H1 (cell line): ENCODE data around the gene NHSL2. TPM values are rescaled to one million over a fixed set of nuclear protein-coding genes. Genes with fewer than 3 reads are reported as not detected.

ENCODE experiments used
- CTCF ChIA-PET: fragments of 300-600 bp; sonication (Branson Sonifier 250); formaldehyde crosslinking; loops from one replicate; lab custom pipeline; 2021; ENCODE audit not compliant: partially characterized antibody; lab: Charles Lee
- POLR2A ChIA-PET: fragments of 300-600 bp; sonication (Branson Sonifier 250); formaldehyde crosslinking; loops from one replicate; lab custom pipeline; 2021; ENCODE audit warnings: inconsistent platforms; ENCODE audit not compliant: partially characterized antibody; lab: Charles Lee
- DNase-seq, 2 experiments: peaks; one replicate each; pipeline versions ENCODE4 v3.0.0 to v3.0.0-alpha.2; 2010 to 2022; ENCODE audit warnings: low spot score in 2 of 2, low read depth in 1 of 2, mixed read lengths in 1 of 2
- FAIRE-seq: peaks from 2 replicates; lab custom pipeline; 2011; peaks lifted over from hg19 to GRCh38; lab: Jason Lieb, UNC
- H2AFZ ChIP-seq: 2 replicates; pipeline ENCODE4 v1.8.1; 2012; ENCODE audit warnings: low read length, inconsistent platforms
- H2AK5ac ChIP-seq: 2 replicates; pipeline ENCODE4 v1.6.1; 2013; ENCODE audit warnings: low read depth, low read length
- H2BK120ac ChIP-seq: replicated peaks from 2 replicates; pipeline ENCODE3; 2013; ENCODE audit warnings: low read depth, low read length, inconsistent platforms
- H2BK12ac ChIP-seq: 2 replicates; pipeline ENCODE4 v1.6.1; 2013; ENCODE audit warnings: low read depth, low read length
- H2BK15ac ChIP-seq: 2 replicates; pipeline ENCODE4 v1.6.1; 2013; ENCODE audit warnings: low read length
- H2BK20ac ChIP-seq: 2 replicates; pipeline ENCODE4 v1.6.1; 2013; ENCODE audit warnings: low read length
- H2BK5ac ChIP-seq: 2 replicates; pipeline ENCODE4 v1.6.1; 2013; ENCODE audit warnings: low read depth, low read length
- H3K14ac ChIP-seq: 2 replicates; pipeline ENCODE4 v1.6.1; 2013; ENCODE audit warnings: inconsistent platforms; ENCODE audit not compliant: insufficient read length
- H3K18ac ChIP-seq: 2 replicates; pipeline ENCODE4 v1.6.1; 2013; ENCODE audit warnings: low read length; ENCODE audit errors: extremely low read depth
- H3K23ac ChIP-seq: 2 replicates; pipeline ENCODE4 v1.6.1; 2013; ENCODE audit warnings: inconsistent platforms; ENCODE audit not compliant: insufficient read length
- H3K23me2 ChIP-seq: 2 replicates; pipeline ENCODE4 v1.6.1; 2013; ENCODE audit warnings: low read depth, low read length
- H3K27ac ChIP-seq: 2 replicates; pipeline ENCODE4 v1.6.1; 2011; ENCODE audit warnings: low read depth, low read length, inconsistent platforms
- H3K27me3 ChIP-seq, 4 experiments: replicated peaks in 1 of 4; 1 replicate in 1 of 4; 2 replicates in 3 of 4; pipeline versions ENCODE4 v1.6.1 to v1.8.1; 2011 to 2013; ENCODE audit warnings: low read length in 3 of 4, mild to moderate bottlenecking in 3 of 4, inconsistent platforms in 2 of 4, mixed read lengths in 2 of 4, moderate library complexity in 1 of 4; ENCODE audit not compliant: control insufficient read depth in 3 of 4, insufficient read depth in 3 of 4; ENCODE audit errors: extremely low read depth in 1 of 4
- H3K36me3 ChIP-seq, 4 experiments: 2 replicates each; pipeline versions ENCODE4 v1.6.1 to v1.8.1; 2011 to 2013; ENCODE audit warnings: mild to moderate bottlenecking in 4 of 4, low read length in 3 of 4, moderate library complexity in 2 of 4, control low read depth in 1 of 4, inconsistent platforms in 1 of 4; ENCODE audit not compliant: insufficient read depth in 4 of 4, control insufficient read depth in 2 of 4
- H3K4ac ChIP-seq: replicated peaks from 2 replicates; pipeline ENCODE3; 2013; ENCODE audit warnings: low read length, low read depth, mixed read lengths, inconsistent platforms; ENCODE audit not compliant: insufficient read length
- H3K4me1 ChIP-seq, 4 experiments: replicated peaks in 1 of 4; 1 replicate in 1 of 4; 2 replicates in 3 of 4; pipeline versions ENCODE4 v1.6.1 to v1.8.1; 2011 to 2013; ENCODE audit warnings: low read length in 3 of 4, inconsistent platforms in 2 of 4, mixed read lengths in 1 of 4; ENCODE audit not compliant: insufficient read depth in 4 of 4, control insufficient read depth in 3 of 4
- H3K4me2 ChIP-seq, 2 experiments: 2 replicates each; pipeline versions ENCODE4 v1.6.1 to v1.8.1; 2011 to 2013; ENCODE audit warnings: low read depth in 2 of 2, low read length in 2 of 2, control low read depth in 1 of 2, inconsistent platforms in 1 of 2, mild to moderate bottlenecking in 1 of 2; ENCODE audit not compliant: insufficient read depth in 1 of 2
- H3K4me3 ChIP-seq, 4 experiments: fragments of 200-600, 300-600 bp in 1 of 4; sonication (generic), shearing (Covaris generic), sonication (Bioruptor Twin) in 1 of 4; 2 replicates each; pipeline versions ENCODE4 v1.5.1 to v1.8.1; 2011 to 2016; ENCODE audit warnings: low read length in 4 of 4, low read depth in 3 of 4, control low read depth in 2 of 4, inconsistent platforms in 2 of 4, mild to moderate bottlenecking in 2 of 4, mixed read lengths in 1 of 4, moderate library complexity in 1 of 4; ENCODE audit not compliant: insufficient read depth in 2 of 4; ENCODE audit errors: extremely low read depth in 1 of 4
- H3K56ac ChIP-seq: replicated peaks from 2 replicates; pipeline ENCODE3; 2013; ENCODE audit warnings: low read depth, mild to moderate bottlenecking, mixed read lengths, low read length, inconsistent platforms; ENCODE audit not compliant: insufficient read length
- H3K79me1 ChIP-seq: 2 replicates; pipeline ENCODE4 v1.6.1; 2013; ENCODE audit warnings: low read depth, low read length, control low read depth
- H3K79me2 ChIP-seq, 2 experiments: 2 replicates each; pipeline versions ENCODE4 v1.6.1 to v1.8.1; 2012 to 2013; ENCODE audit warnings: low read length in 2 of 2, mild to moderate bottlenecking in 2 of 2, inconsistent platforms in 1 of 2; ENCODE audit not compliant: insufficient read depth in 2 of 2, control insufficient read depth in 1 of 2
- H3K9ac ChIP-seq, 4 experiments: replicated peaks in 1 of 4; 1 replicate in 1 of 4; 2 replicates in 3 of 4; pipeline versions ENCODE4 v1.6.1 to v1.8.1; 2011 to 2013; ENCODE audit warnings: low read depth in 3 of 4, low read length in 3 of 4, control low read depth in 2 of 4, mild to moderate bottlenecking in 2 of 4, moderate library complexity in 2 of 4, inconsistent platforms in 1 of 4; ENCODE audit errors: extremely low read depth in 1 of 4
- H3K9me3 ChIP-seq, 2 experiments: 2 replicates each; pipeline versions ENCODE4 v1.6.1 to v1.8.1; 2012 to 2013; ENCODE audit warnings: mild to moderate bottlenecking in 2 of 2, moderate library complexity in 2 of 2, control low read depth in 1 of 2, inconsistent platforms in 1 of 2, low read depth in 1 of 2, low read length in 1 of 2, mixed read lengths in 1 of 2; ENCODE audit not compliant: insufficient read depth in 2 of 2
- H4K20me1 ChIP-seq, 2 experiments: replicated peaks in 1 of 2; 2 replicates each; pipeline versions ENCODE3 to v1.8.1; 2011 to 2013; ENCODE audit warnings: inconsistent platforms in 2 of 2, low read length in 2 of 2, mild to moderate bottlenecking in 1 of 2; ENCODE audit not compliant: insufficient read depth in 2 of 2, control insufficient read depth in 1 of 2
- H4K5ac ChIP-seq: 2 replicates; pipeline ENCODE4 v1.6.1; 2013; ENCODE audit warnings: low read length, low read depth, mixed read lengths, inconsistent platforms; ENCODE audit not compliant: insufficient read length
- H4K8ac ChIP-seq: 2 replicates; pipeline ENCODE4 v1.8.0; 2013; ENCODE audit warnings: mild to moderate bottlenecking, moderate library complexity, low read length, inconsistent platforms; ENCODE audit not compliant: insufficient read depth; ENCODE audit errors: extremely low read depth
- H4K91ac ChIP-seq: replicated peaks from 2 replicates; pipeline ENCODE3; 2013; ENCODE audit warnings: low read length, mixed read lengths, inconsistent platforms; ENCODE audit not compliant: insufficient read length
- BCL11A ChIP-seq, 2 experiments: IDR thresholded peaks; one replicate each; pipeline ENCODE4 v1.6.1; 2011; ENCODE audit warnings: low read depth in 2 of 2, low read length in 2 of 2, mild to moderate bottlenecking in 2 of 2
- RAD21 ChIP-seq, 2 experiments: IDR thresholded peaks in 1 of 2; conservative IDR thresholded peaks in 1 of 2; 2 replicates each; pipeline ENCODE4 v1.6.1; 2011; ENCODE audit warnings: low read depth in 2 of 2, low read length in 2 of 2, improper control_type of control experiment in 1 of 2, inconsistent platforms in 1 of 2, mild to moderate bottlenecking in 1 of 2, moderate library complexity in 1 of 2
- SIN3A ChIP-seq, 2 experiments: IDR thresholded peaks in 1 of 2; conservative IDR thresholded peaks in 1 of 2; 2 replicates each; pipeline ENCODE4 v1.6.1; 2011 to 2012; ENCODE audit warnings: low read length in 2 of 2, improper control_type of control experiment in 1 of 2, low read depth in 1 of 2, mild to moderate bottlenecking in 1 of 2
- WGBS, 2 experiments: shearing (Covaris generic) in 1 of 2; methylation state at CpG; one replicate each; pipeline versions ENCODE4 v1.1.6 to v1.1.7; 2013 to 2015; ENCODE audit warnings: low lambda C conversion rate in 2 of 2, mixed read lengths in 2 of 2, inconsistent platforms in 1 of 2, low coverage in 1 of 2, missing lambda C conversion rate in 1 of 2; ENCODE audit not compliant: insufficient replicate concordance in 2 of 2, insufficient coverage in 1 of 2, insufficient read length in 1 of 2; ENCODE audit errors: extremely low coverage in 1 of 2, missing lambda C conversion rate in 1 of 2; 5-methylcytosine and 5-hydroxymethylcytosine counted together
- polyA plus RNA-seq, 7 experiments: library from polyadenylated mRNA; depleted of rRNA in 3 of 7; stranded (reverse) in 5 of 7; unstranded in 2 of 7; fragments of >200 nt in 5 of 7; fragments of 200-250 nt in 2 of 7; gene quantifications; 1 replicate in 5 of 7; 2 replicates in 1 of 7; 4 replicates in 1 of 7; pipeline versions ENCODE4 v1.2.1 to v1.2.3, GENCODE V29; 2011 to 2013; ENCODE audit warnings: missing spikeins in 2 of 7, mixed read lengths in 2 of 7
- total RNA-seq: library from RNA; stranded (reverse); fragmentation: NEBNext Ultra II Directional; extraction: Animal tissue kit (Norgen Biotek cat#: 25700); gene quantifications from 2 replicates; pipeline ENCODE4 v1.2.1, GENCODE V29; 2021

The NHSL2 gene
- total and polyA plus RNA-seq, 2 of the 8 experiments (the other 6 are each of a cell fraction or from before 2014, with no cell fraction given) = 3.7 to 7.2 TPM

- 95% methylated on average over 4 of the region's 4 CpGs; no CpG with 5 or more reads in 1 of the 2 experiments for WGBS, 2 experiments
- no peak overlapping the region for H3K4ac ChIP-seq
- H3K9ac ChIP-seq = no peak overlapping the region
- no peak overlapping the region for H2BK120ac ChIP-seq
- no peaks in the 10 kb centered on the region for H3K36me3 ChIP-seq
- H3K79me1 ChIP-seq = no peaks in the 10 kb centered on the region
- FAIRE-seq (no peak), DNase-seq (no peak)
- no peak overlapping the region for H4K8ac ChIP-seq
- no peak overlapping the region for H3K56ac ChIP-seq
- H2BK20ac ChIP-seq = no peak overlapping the region
- ChIA-PET CTCF (interaction anchor here (0.6 to 1.7 kb wide), 3 partner anchors 13 to 128 kb away, joined by 3 to 10 read pairs (median 3); no protein-coding TSS in a partner anchor), POLR2A (interaction anchor here (0.6 to 1.0 kb wide), 2 partner anchors 9 to 56 kb away, joined by 3 to 4 read pairs; no protein-coding TSS in a partner anchor)
- H2BK5ac ChIP-seq = no peak overlapping the region
- H2BK15ac ChIP-seq = no peak overlapping the region
- no peak overlapping the region for H2AK5ac ChIP-seq
- H2AFZ ChIP-seq = no peak overlapping the region
- no peak overlapping the region for H4K91ac ChIP-seq
- H2BK12ac ChIP-seq = no peak overlapping the region
- H3K4me1 ChIP-seq = no peaks in the 10 kb centered on the region
- H3K14ac ChIP-seq = no peak overlapping the region
- no peaks in the 10 kb centered on the region for H3K79me2 ChIP-seq
- no peak overlapping the region for H4K5ac ChIP-seq
- H3K4me3 ChIP-seq = no peak overlapping the region
- H3K23ac ChIP-seq = no peak overlapping the region
- no peaks in the 10 kb centered on the region for H3K9me3 ChIP-seq
- H3K27me3 ChIP-seq = no peaks in the 10 kb centered on the region
- no peak overlapping the region for H3K4me2 ChIP-seq
- H3K27ac ChIP-seq = no peak overlapping the region
- no peaks in the 10 kb centered on the region for H4K20me1 ChIP-seq
- H3K23me2 ChIP-seq = no peaks in the 10 kb centered on the region
- no peak overlapping the region for H3K18ac ChIP-seq
- no peak for TF ChIP-seq RAD21 (IDR thresholded peaks at IDR 0.05 in 1 of 2, conservative IDR thresholded peaks at IDR 0.05 in 1 of 2; ENCODE audit: low read depth in 2 of 2, low read length in 2 of 2)
- no peak for TF ChIP-seq SIN3A (conservative IDR thresholded peaks at IDR 0.05 in 1 of 2, IDR thresholded peaks at IDR 0.05 in 1 of 2; ENCODE audit: low read depth in 1 of 2, low read length in 2 of 2)
- TF ChIP-seq BCL11A (IDR thresholded peaks at IDR 0.05; ENCODE audit: low read depth in 2 of 2, low read length in 2 of 2) = no peak
Observed at GRCh38 chrX:72038016-72038415, 127.4 kb downstream of the NHSL2 start.
